Smooth muscle cell (in vitro differentiated cells): ENCODE data around the gene DIP2B. TPM values are rescaled to one million over a fixed set of nuclear protein-coding genes. Genes with fewer than 3 reads are reported as not detected.

Experiments used
- DNase-seq: peaks from one replicate; lab custom pipeline; 2025; ENCODE audit not compliant: unreplicated experiment; lab: John Stamatoyannopoulos, UW
- H2AFZ ChIP-seq: fragments of 200-600 bp; sonication (generic); 2 replicates; pipeline ENCODE4 v1.6.0; 2016; ENCODE audit warnings: antibody characterized with exemption, low read depth, mild to moderate bottlenecking
- H3F3A ChIP-seq: fragments of 200-600 bp; sonication (generic); 2 replicates; pipeline ENCODE4 v1.6.0; 2017; ENCODE audit warnings: antibody characterized with exemption, low read depth
- H3K27ac ChIP-seq: fragments of 200-600 bp; sonication (generic); 2 replicates; pipeline ENCODE4 v1.5.1; 2016; ENCODE audit warnings: low read depth, mild to moderate bottlenecking
- H3K27me3 ChIP-seq: fragments of 200-600 bp; sonication (generic); 2 replicates; pipeline ENCODE4 v1.6.1; 2016; ENCODE audit warnings: low read depth, mild to moderate bottlenecking
- H3K36me3 ChIP-seq: fragments of 200-600 bp; sonication (generic); 2 replicates; pipeline ENCODE4 v1.5.1; 2016; ENCODE audit warnings: low read depth
- H3K4me1 ChIP-seq: fragments of 200-600 bp; sonication (generic); 2 replicates; pipeline ENCODE4 v1.5.1; 2016; ENCODE audit warnings: low read depth
- H3K4me2 ChIP-seq: fragments of 200-600 bp; sonication (generic); 2 replicates; pipeline ENCODE4 v1.6.0; 2016; ENCODE audit warnings: mild to moderate bottlenecking
- H3K4me3 ChIP-seq: fragments of 200-600 bp; sonication (generic); 2 replicates; pipeline ENCODE4 v1.5.1; 2016; ENCODE audit warnings: mild to moderate bottlenecking
- H3K79me2 ChIP-seq: fragments of 200-600 bp; sonication (generic); 2 replicates; pipeline ENCODE4 v1.6.0; 2016; ENCODE audit warnings: low read depth, mild to moderate bottlenecking
- H3K9ac ChIP-seq: fragments of 200-600 bp; sonication (generic); 2 replicates; pipeline ENCODE4 v1.6.0; 2016; ENCODE audit warnings: low read depth
- H3K9me3 ChIP-seq: fragments of 200-600 bp; sonication (generic); replicated peaks from 2 replicates; pipeline ENCODE4 v1.5.1; 2016; ENCODE audit warnings: low read depth
- H4K20me1 ChIP-seq: fragments of 200-600 bp; sonication (generic); 2 replicates; pipeline ENCODE4 v1.6.0; 2016; ENCODE audit warnings: low read depth
- WGBS: methylation state at CpG from one replicate; pipeline ENCODE4 v1.1.7; 2016; ENCODE audit warnings: low lambda C conversion rate; 5-methylcytosine and 5-hydroxymethylcytosine counted together
- polyA plus RNA-seq: library from polyadenylated mRNA; unstranded; fragments of >200 nt; fragmentation: Nextera tagmentation; extraction: Ambion mirVana; gene quantifications from 2 replicates; pipeline ENCODE4 v1.2.1, GENCODE V29; 2016
- total RNA-seq: library from RNA; depleted of rRNA; stranded (reverse); fragments of >200 nt; gene quantifications from 2 replicates; pipeline ENCODE4 v1.2.3, GENCODE V29; 2014
- TF ChIP-seq, protein P1 (sequence below): fragments of 200-600 bp; sonication (generic); IDR thresholded peaks from 2 replicates; pipeline ENCODE4 v1.5.1; 2017; ENCODE audit warnings: borderline replicate concordance, mild to moderate bottlenecking, antibody characterized with exemption; ENCODE audit not compliant: insufficient read depth, poor library complexity, severe bottlenecking

DIP2B gene
- total and polyA plus RNA-seq, 2 experiments from 2014 or later = 5.8 to 35.2 TPM

DNA sequence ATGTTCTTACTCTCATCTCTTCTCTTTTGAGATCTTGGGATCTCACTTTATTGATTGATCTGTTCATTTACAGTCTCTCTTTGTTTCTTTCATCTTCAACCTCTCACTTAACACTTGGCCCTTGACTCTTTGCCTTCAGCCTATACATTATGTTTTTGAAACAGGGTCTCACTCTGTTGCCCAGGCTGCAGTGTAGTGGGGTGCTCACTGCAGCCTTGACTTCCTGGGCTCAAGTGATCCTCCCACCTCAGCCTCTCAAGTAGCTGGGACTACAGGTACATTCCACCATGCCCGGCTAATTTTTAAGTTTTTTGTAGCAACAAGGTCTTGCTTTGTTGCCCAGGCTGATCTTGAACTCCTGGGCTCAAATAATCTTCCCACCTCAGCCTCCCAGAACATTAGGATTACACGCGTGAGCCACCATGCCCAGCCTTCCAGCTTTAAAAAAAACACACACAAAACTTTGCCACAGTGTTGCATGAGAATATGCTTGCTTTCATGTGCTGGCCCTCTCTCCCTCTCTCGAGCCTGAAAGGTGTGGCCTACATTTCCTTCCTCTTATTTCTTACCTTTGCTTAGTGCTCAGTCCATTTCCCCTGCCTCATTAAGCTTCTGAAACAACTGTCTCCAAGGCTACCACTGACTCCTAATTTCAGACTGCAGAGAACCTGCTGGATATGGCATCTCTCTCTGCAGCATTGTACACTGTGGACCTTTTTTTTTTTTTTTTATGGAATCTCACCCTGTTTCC is 9.9 kb downstream of the DIP2B start:
- WGBS = 91% methylated on average over 4 of the region's 4 CpGs
- H4K20me1 ChIP-seq = peaks cover 48% of the 10 kb centered on the region
- DNase-seq = no peak

DNA sequence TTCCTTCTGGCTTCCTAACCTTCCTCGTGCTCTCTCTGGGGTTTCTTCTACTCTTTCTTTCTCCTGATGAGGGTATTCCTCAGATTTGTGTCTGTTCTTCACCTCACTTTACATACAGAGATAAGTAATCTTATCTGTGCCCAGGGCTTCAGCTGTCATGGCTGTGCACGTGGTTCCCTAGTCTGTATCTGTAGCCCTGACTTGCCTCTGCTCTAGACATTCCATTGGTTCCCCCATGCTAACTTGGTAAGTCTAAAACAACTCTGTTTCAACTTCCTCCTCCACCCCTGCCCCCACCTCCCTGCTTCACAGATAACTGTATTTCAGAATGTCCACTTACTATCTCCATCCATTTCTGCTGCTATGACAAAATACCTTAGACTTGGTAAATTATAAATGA is 10.8 kb downstream of the DIP2B start:
- Histone ChIP-seq H3K27me3 (no peaks in the 10 kb centered on the region), H2AFZ (no peak overlapping the region), H3K79me2 (peaks cover 89% of the 10 kb centered on the region), H3K27ac (no peak overlapping the region), H3K9ac (no peak overlapping the region), H4K20me1 (peaks cover 45% of the 10 kb centered on the region), H3K4me2 (no peak overlapping the region), H3K36me3 (no peaks in the 10 kb centered on the region), H3K4me3 (no peak overlapping the region), H3K9me3 (no peaks in the 10 kb centered on the region), H3K4me1 (no peaks in the 10 kb centered on the region), H3F3A (no peaks in the 10 kb centered on the region)
- DNase-seq = no peak
- 46% methylated on average over 2 of the region's 2 CpGs for WGBS
- TF ChIP-seq, protein P1, sequence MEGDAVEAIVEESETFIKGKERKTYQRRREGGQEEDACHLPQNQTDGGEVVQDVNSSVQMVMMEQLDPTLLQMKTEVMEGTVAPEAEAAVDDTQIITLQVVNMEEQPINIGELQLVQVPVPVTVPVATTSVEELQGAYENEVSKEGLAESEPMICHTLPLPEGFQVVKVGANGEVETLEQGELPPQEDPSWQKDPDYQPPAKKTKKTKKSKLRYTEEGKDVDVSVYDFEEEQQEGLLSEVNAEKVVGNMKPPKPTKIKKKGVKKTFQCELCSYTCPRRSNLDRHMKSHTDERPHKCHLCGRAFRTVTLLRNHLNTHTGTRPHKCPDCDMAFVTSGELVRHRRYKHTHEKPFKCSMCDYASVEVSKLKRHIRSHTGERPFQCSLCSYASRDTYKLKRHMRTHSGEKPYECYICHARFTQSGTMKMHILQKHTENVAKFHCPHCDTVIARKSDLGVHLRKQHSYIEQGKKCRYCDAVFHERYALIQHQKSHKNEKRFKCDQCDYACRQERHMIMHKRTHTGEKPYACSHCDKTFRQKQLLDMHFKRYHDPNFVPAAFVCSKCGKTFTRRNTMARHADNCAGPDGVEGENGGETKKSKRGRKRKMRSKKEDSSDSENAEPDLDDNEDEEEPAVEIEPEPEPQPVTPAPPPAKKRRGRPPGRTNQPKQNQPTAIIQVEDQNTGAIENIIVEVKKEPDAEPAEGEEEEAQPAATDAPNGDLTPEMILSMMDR = no peak

More for the DNA sequence above, 9.9 kb downstream of the DIP2B start:
- Histone ChIP-seq H3K9me3 (no peaks in the 10 kb centered on the region), H3K79me2 (peaks cover 90% of the 10 kb centered on the region), H2AFZ (no peak overlapping the region), H3K27ac (no peak overlapping the region), H3K36me3 (no peaks in the 10 kb centered on the region), H3K4me1 (no peaks in the 10 kb centered on the region), H3K27me3 (no peaks in the 10 kb centered on the region), H3K9ac (no peak overlapping the region), H3K4me2 (no peak overlapping the region), H3K4me3 (no peak overlapping the region), H3F3A (no peaks in the 10 kb centered on the region)
- TF ChIP-seq, protein P1 = no peak

DNA sequence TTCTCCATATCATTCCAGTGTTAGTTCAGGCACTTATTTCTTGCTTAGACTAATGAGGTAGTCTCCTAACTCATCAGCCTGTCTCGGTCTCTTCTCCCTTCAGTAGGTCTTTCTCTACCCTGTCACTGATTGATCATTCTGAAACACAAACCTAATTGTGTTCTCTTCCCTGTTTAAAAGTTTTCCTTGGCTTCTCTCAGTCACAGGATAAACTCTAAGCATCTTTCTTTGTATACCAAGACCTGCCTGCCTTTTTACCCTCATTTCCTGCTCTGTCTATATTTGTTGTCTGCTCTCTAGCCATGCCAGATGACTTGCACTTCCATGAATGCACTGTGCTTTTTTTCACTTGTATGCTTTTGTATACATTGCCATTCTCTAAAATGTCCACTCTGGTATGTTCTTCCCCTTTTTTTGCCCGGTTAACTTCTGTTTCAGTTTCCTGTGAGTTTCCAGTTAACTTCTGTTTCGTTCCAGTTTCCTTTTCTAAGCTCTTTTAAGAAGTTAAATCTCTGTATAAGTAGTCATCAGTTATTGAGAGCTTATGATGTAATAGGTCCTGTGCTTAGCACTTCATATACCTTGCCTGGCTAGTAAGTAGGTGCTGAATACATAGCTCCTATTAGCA is 12.8 kb downstream of the DIP2B start:
- no peak for DNase-seq
- H3K79me2 ChIP-seq = peaks cover 90% of the 10 kb centered on the region

More for the DNA sequence above, 12.8 kb downstream of the DIP2B start:
- peak overlapping the region; percentile 8 for H3K9ac ChIP-seq
- H3K27ac ChIP-seq = peak overlapping the region; percentile 73
- peaks cover 49% of the 10 kb centered on the region for H4K20me1 ChIP-seq
- 34% methylated on average over 3 of the region's 3 CpGs for WGBS
- TF ChIP-seq, protein P1 = no peak
- no peak overlapping the region for H2AFZ ChIP-seq
- H3K4me2 ChIP-seq = peak overlapping the region; percentile 58
- no peaks in the 10 kb centered on the region for H3K9me3 ChIP-seq
- no peaks in the 10 kb centered on the region for H3K36me3 ChIP-seq
- H3K4me1 ChIP-seq = no peaks in the 10 kb centered on the region
- no peak overlapping the region for H3K4me3 ChIP-seq
- H3F3A ChIP-seq = no peaks in the 10 kb centered on the region
- no peaks in the 10 kb centered on the region for H3K27me3 ChIP-seq
